ENCODE measurements around the gene MAX. TPM values are rescaled to one million over a fixed set of nuclear protein-coding genes. Genes with fewer than 3 reads are reported as not detected.

MAX gene
- total and polyA plus RNA-seq, 2 experiments from 2014 or later: 41.1 to 52.8 TPM

DNA sequence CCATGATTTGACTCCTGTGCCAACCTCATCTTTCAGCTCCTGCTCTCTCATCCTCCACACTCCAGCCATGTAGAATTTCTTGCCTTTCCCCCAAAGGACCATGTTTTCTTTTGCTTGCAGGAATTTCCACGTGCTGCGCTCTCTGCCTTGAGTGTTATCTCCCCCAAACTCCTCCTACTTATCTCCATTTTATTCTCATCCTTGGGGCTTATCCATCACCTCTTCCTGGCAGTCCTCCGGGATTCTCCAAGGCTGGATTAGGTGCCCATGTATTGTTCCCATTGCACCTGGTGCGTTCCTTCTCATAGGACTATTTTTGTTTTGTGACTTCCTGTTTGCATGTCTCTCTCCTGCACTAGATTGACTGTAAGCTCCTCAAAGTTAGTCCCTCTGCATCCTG lies 7.0 kb upstream of the MAX start:
- H3K4me2 ChIP-seq (ENCODE audit: unreplicated experiment): no peak overlapping the region
- in situ Hi-C loops (cut with MboI): no loop called here
- no peak overlapping the region for H3K4me3 ChIP-seq
- no peaks in the 10 kb centered on the region for H3K9me3 ChIP-seq (ENCODE audit: low read depth)
- no peaks in the 10 kb centered on the region for H3K36me3 ChIP-seq (ENCODE audit: low read depth)
- H4K20me1 ChIP-seq (ENCODE audit: insufficient read depth): no peaks in the 10 kb centered on the region
- H3K79me2 ChIP-seq (ENCODE audit: insufficient read depth): no peaks in the 10 kb centered on the region
- no peak for DNase-seq
- H3K4me1 ChIP-seq (ENCODE audit: insufficient read depth): no peaks in the 10 kb centered on the region
- no peak for TF ChIP-seq EZH2 (IDR thresholded peaks at IDR 0.05; ENCODE audit: insufficient read depth, poor library complexity, severe bottlenecking)
- TF ChIP-seq EZH2phosphoT487 (IDR thresholded peaks at IDR 0.05; ENCODE audit: insufficient read depth, low read depth): no peak
- H3K9me2 ChIP-seq (ENCODE audit: insufficient read depth): no peaks in the 10 kb centered on the region
- H3K27ac ChIP-seq: no peak overlapping the region
- no peaks in the 10 kb centered on the region for H3K27me3 ChIP-seq (replicated peaks; ENCODE audit: insufficient read depth)
- no peak overlapping the region for H3K9ac ChIP-seq
- H2AFZ ChIP-seq: no peak overlapping the region
- no peaks in the 10 kb centered on the region for H3F3A ChIP-seq (ENCODE audit: insufficient read depth)
- WGBS, 2 experiments (ENCODE audit: low coverage in 1 of 2, low lambda C conversion rate in 2 of 2, missing lambda C conversion rate in 2 of 2): 59 to 60% methylated on average over 4 of the region's 4 CpGs

DNA sequence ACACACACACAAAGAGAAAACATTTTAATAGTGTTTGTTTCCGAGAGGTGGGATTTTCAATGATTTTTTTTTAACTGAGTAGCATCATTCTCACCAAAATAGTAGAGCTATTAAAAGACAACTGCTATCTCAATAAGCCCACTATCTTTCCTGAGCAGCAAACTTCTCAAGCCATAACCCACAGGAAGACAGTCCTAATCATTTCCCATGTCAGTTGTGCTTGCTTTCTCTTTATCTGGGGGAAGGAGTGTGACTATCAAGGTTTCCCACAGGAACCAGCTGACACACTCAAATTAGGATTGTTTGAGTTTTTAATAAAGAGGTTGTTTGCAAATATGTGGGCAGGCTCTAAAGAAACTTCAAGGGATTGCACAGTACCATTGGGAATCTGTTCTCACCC lies 4.9 kb upstream of the MAX start:
- no peak for DNase-seq
- Histone ChIP-seq H3K27me3 (replicated peaks; ENCODE audit: insufficient read depth) (no peaks in the 10 kb centered on the region), H3K9me2 (ENCODE audit: insufficient read depth) (no peaks in the 10 kb centered on the region), H3K4me1 (ENCODE audit: insufficient read depth) (no peaks in the 10 kb centered on the region), H3K79me2 (ENCODE audit: insufficient read depth) (peaks cover under 1% of the 10 kb centered on the region; the same call in 1 of the 2 replicates), H3K9ac (no peak overlapping the region), H4K20me1 (ENCODE audit: insufficient read depth) (no peaks in the 10 kb centered on the region), H3F3A (ENCODE audit: insufficient read depth) (no peaks in the 10 kb centered on the region), H3K4me2 (ENCODE audit: unreplicated experiment) (no peak overlapping the region), H3K9me3 (ENCODE audit: low read depth) (no peaks in the 10 kb centered on the region), H3K4me3 (no peak overlapping the region), H2AFZ (no peak overlapping the region), H3K36me3 (ENCODE audit: low read depth) (no peaks in the 10 kb centered on the region), H3K27ac (no peak overlapping the region)
- in situ Hi-C loops (cut with MboI): no loop called here
- no peak for TF ChIP-seq EZH2phosphoT487 (IDR thresholded peaks at IDR 0.05; ENCODE audit: insufficient read depth, low read depth)
- no peak for TF ChIP-seq EZH2 (IDR thresholded peaks at IDR 0.05; ENCODE audit: insufficient read depth, poor library complexity, severe bottlenecking)
- 89 to 100% methylated on average over 1 of the region's 1 CpG for WGBS, 2 experiments (ENCODE audit: low coverage in 1 of 2, low lambda C conversion rate in 2 of 2, missing lambda C conversion rate in 2 of 2)

DNA sequence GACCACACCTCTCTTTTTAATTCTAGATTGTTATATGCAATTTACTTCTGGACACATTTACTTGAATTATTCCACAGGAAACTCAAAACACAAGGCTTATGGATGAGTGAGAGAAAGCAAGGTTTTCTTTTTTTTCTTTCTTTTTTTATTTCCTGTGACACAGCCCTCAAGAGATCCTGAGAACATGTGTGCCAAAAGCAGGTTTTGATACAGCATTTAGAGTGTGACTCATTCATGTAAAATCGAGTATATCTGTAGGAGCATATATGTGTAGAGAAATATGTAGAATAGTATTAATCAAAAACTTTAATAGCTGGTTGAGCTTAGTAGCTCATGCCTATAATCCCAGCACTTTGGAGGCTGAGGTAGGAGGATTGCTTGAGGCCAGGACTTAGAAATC lies 4.4 kb upstream of the MAX start:
- Histone ChIP-seq H4K20me1 (ENCODE audit: insufficient read depth) (no peaks in the 10 kb centered on the region), H3K4me1 (ENCODE audit: insufficient read depth) (no peaks in the 10 kb centered on the region), H3K4me2 (ENCODE audit: unreplicated experiment) (no peak overlapping the region), H2AFZ (no peak overlapping the region), H3F3A (ENCODE audit: insufficient read depth) (no peaks in the 10 kb centered on the region), H3K9me2 (ENCODE audit: insufficient read depth) (no peaks in the 10 kb centered on the region), H3K27ac (no peak overlapping the region), H3K4me3 (no peak overlapping the region), H3K27me3 (replicated peaks; ENCODE audit: insufficient read depth) (no peaks in the 10 kb centered on the region), H3K9ac (no peak overlapping the region), H3K79me2 (ENCODE audit: insufficient read depth) (peaks cover 6% of the 10 kb centered on the region), H3K9me3 (ENCODE audit: low read depth) (no peaks in the 10 kb centered on the region), H3K36me3 (ENCODE audit: low read depth) (no peaks in the 10 kb centered on the region)
- in situ Hi-C loops (cut with MboI): no loop called here
- no peak for DNase-seq
- TF ChIP-seq EZH2 (IDR thresholded peaks at IDR 0.05; ENCODE audit: insufficient read depth, poor library complexity, severe bottlenecking) (no peak), EZH2phosphoT487 (IDR thresholded peaks at IDR 0.05; ENCODE audit: insufficient read depth, low read depth) (no peak)
- 21 to 53% methylated on average over 1 of the region's 1 CpG for WGBS, 2 experiments (ENCODE audit: low coverage in 1 of 2, low lambda C conversion rate in 2 of 2, missing lambda C conversion rate in 2 of 2)

DNA sequence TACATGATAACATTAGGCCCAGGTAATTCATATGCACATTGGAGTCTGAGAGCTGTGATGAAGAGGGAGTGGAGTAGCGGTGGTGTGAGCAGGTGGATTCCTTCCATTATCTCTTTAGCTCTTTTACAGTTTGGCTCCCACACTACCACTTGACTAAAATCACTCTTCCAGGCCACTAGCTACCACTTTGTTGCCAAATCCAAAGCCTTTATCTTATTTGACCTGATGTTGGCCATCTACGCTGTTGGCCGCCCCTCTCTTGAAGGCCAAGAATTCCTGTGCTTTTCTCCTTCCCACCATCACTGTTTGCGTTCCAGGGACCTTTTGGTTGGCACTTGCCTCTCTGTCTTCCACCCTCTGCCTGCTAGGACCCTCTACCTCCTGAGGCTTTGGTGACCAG lies 4.0 kb upstream of the MAX start:
- H3F3A ChIP-seq (ENCODE audit: insufficient read depth): no peaks in the 10 kb centered on the region
- no peaks in the 10 kb centered on the region for H3K36me3 ChIP-seq (ENCODE audit: low read depth)
- H2AFZ ChIP-seq: no peak overlapping the region
- TF ChIP-seq EZH2 (IDR thresholded peaks at IDR 0.05; ENCODE audit: insufficient read depth, poor library complexity, severe bottlenecking): no peak
- TF ChIP-seq EZH2phosphoT487 (IDR thresholded peaks at IDR 0.05; ENCODE audit: insufficient read depth, low read depth): no peak
- in situ Hi-C loops (cut with MboI): no loop called here
- H3K79me2 ChIP-seq (ENCODE audit: insufficient read depth): peaks cover 10% of the 10 kb centered on the region
- H3K9ac ChIP-seq: no peak overlapping the region
- no peaks in the 10 kb centered on the region for H3K9me2 ChIP-seq (ENCODE audit: insufficient read depth)
- H3K27me3 ChIP-seq (replicated peaks; ENCODE audit: insufficient read depth): no peaks in the 10 kb centered on the region
- DNase-seq: no peak
- no peaks in the 10 kb centered on the region for H3K9me3 ChIP-seq (ENCODE audit: low read depth)
- H3K4me3 ChIP-seq: no peak overlapping the region
- H3K4me1 ChIP-seq (ENCODE audit: insufficient read depth): no peaks in the 10 kb centered on the region
- H4K20me1 ChIP-seq (ENCODE audit: insufficient read depth): no peaks in the 10 kb centered on the region
- no peak overlapping the region for H3K4me2 ChIP-seq (ENCODE audit: unreplicated experiment)
- WGBS, 2 experiments (ENCODE audit: low coverage in 1 of 2, low lambda C conversion rate in 2 of 2, missing lambda C conversion rate in 2 of 2): 90 to 92% methylated on average over 4 of the region's 4 CpGs
- no peak overlapping the region for H3K27ac ChIP-seq

DNA sequence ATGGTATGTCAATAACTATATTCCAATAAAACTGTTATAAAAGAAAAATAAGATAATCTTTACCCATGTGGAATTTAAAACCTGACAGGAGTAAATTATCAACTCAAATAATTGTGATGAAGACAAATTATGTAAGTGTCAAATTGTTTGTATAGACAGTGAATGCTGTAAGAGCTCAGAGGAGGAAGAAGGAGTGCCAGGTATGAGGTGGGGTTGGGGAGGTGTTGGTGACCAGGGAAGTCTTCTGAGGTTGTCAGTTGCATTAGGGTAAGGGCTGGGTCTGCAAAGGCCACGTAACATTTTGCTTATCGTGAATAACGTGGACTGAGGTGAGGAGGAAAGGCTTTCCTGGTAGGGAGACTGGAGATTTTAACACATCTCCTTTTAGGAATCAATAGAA lies 2.5 kb upstream of the MAX start:
- H3K27me3 ChIP-seq (replicated peaks; ENCODE audit: insufficient read depth): no peaks in the 10 kb centered on the region
- no peak for DNase-seq
- no peak overlapping the region for H3K4me2 ChIP-seq (ENCODE audit: unreplicated experiment)
- H3K9ac ChIP-seq: no peak overlapping the region
- no peaks in the 10 kb centered on the region for H4K20me1 ChIP-seq (ENCODE audit: insufficient read depth)
- peaks cover 9% of the 10 kb centered on the region for H3K4me1 ChIP-seq (ENCODE audit: insufficient read depth)
- H2AFZ ChIP-seq: no peak overlapping the region
- WGBS, 2 experiments (ENCODE audit: low coverage in 1 of 2, low lambda C conversion rate in 2 of 2, missing lambda C conversion rate in 2 of 2): 81 to 85% methylated on average over 3 of the region's 3 CpGs
- in situ Hi-C loops (cut with MboI): no loop called here
- no peak overlapping the region for H3K27ac ChIP-seq
- H3K9me2 ChIP-seq (ENCODE audit: insufficient read depth): no peaks in the 10 kb centered on the region
- no peaks in the 10 kb centered on the region for H3K9me3 ChIP-seq (ENCODE audit: low read depth)
- TF ChIP-seq EZH2phosphoT487 (IDR thresholded peaks at IDR 0.05; ENCODE audit: insufficient read depth, low read depth) (no peak), EZH2 (IDR thresholded peaks at IDR 0.05; ENCODE audit: insufficient read depth, poor library complexity, severe bottlenecking) (no peak)
- H3K36me3 ChIP-seq (ENCODE audit: low read depth): peaks cover 8% of the 10 kb centered on the region; the same call in 1 of the 2 replicates
- peaks cover 25% of the 10 kb centered on the region for H3K79me2 ChIP-seq (ENCODE audit: insufficient read depth)
- no peaks in the 10 kb centered on the region for H3F3A ChIP-seq (ENCODE audit: insufficient read depth)
- H3K4me3 ChIP-seq: no peak overlapping the region
